Measurements from ENCODE around the gene ABCC1.

ABCC1 gene

GRCh38 chr16:16048904-16049582 is 99.6 kb downstream of the ABCC1 start:
- H3K9me3 ChIP-seq (ENCODE audit: control insufficient read depth, insufficient read depth, low read depth, low read length), result no peaks in the 10 kb centered on the region
- peaks cover 18 to 83% of the 10 kb centered on the region in 2 experiments; a peak in 2 of 3 replicates for H3K36me3 ChIP-seq (ENCODE audit: control insufficient read depth in 2 of 2, insufficient read depth in 1 of 2, low read length in 2 of 2)
- TF ChIP-seq ZNF19 (tag by site-specific recombination; IDR thresholded peaks at IDR 0.05; ENCODE audit: low read depth) (no peak), ZNF157 (tag by site-specific recombination; IDR thresholded peaks at IDR 0.05) (no peak), ZNF169 (tag by site-specific recombination; IDR thresholded peaks at IDR 0.05) (no peak), ZNF670 (tag by site-specific recombination; IDR thresholded peaks at IDR 0.05; ENCODE audit: low read depth) (no peak)
- no peaks in the 10 kb centered on the region for H3K4me1 ChIP-seq (ENCODE audit: control insufficient read depth, insufficient read depth, low read length)
- ChIA-PET POLR2A (no interaction called here), CTCF (no interaction called here)
- H3K4me3 ChIP-seq (ENCODE audit: low read depth, low read length), result no peak overlapping the region
- H3K27ac ChIP-seq (ENCODE audit: extremely low read depth, low read depth, low read length), result no peak overlapping the region

- ChIA-PET CTCF (interaction anchor here (0.6 to 0.7 kb wide), 2 partner anchors 44 to 217 kb away, joined by 3 read pairs; no protein-coding TSS in a partner anchor), POLR2A (no interaction called here)
- H3K36me3 ChIP-seq (ENCODE audit: control insufficient read depth in 2 of 2, insufficient read depth in 1 of 2, low read length in 2 of 2), result peaks cover 18 to 81% of the 10 kb centered on the region in 2 experiments; a peak in 2 of 3 replicates
- H3K27ac ChIP-seq (ENCODE audit: extremely low read depth, low read depth, low read length), result no peak overlapping the region
- TF ChIP-seq ZNF449 (tag by site-specific recombination; IDR thresholded peaks at IDR 0.05) (no peak), ZNF623 (tag by site-specific recombination; IDR thresholded peaks at IDR 0.05) (no peak), ZNF558 (tag by site-specific recombination; IDR thresholded peaks at IDR 0.05) (no peak)
- H3K9me3 ChIP-seq (ENCODE audit: control insufficient read depth, insufficient read depth, low read depth, low read length), result no peaks in the 10 kb centered on the region
- H3K4me1 ChIP-seq (ENCODE audit: control insufficient read depth, insufficient read depth, low read length), result no peaks in the 10 kb centered on the region
- H3K4me3 ChIP-seq (ENCODE audit: low read depth, low read length), result no peak overlapping the region
These were observed 100.7 kb downstream of the ABCC1 start for GRCh38 chr16:16050106-16050505.

GRCh38 chr16:16051132-16051531 is 101.7 kb downstream of the ABCC1 start:
- Histone ChIP-seq H3K36me3 (ENCODE audit: control insufficient read depth in 2 of 2, insufficient read depth in 1 of 2, low read length in 2 of 2) (peaks cover 18 to 74% of the 10 kb centered on the region in 2 experiments; a peak in 2 of 3 replicates), H3K27ac (ENCODE audit: extremely low read depth, low read depth, low read length) (no peak overlapping the region), H3K9me3 (ENCODE audit: control insufficient read depth, insufficient read depth, low read depth, low read length) (no peaks in the 10 kb centered on the region), H3K4me3 (ENCODE audit: low read depth, low read length) (no peak overlapping the region), H3K4me1 (ENCODE audit: control insufficient read depth, insufficient read depth, low read length) (no peaks in the 10 kb centered on the region)
- ChIA-PET POLR2A (no interaction called here), CTCF (interaction anchor here (0.7 to 1.1 kb wide), 2 partner anchors 19 to 176 kb away, joined by 3 read pairs; no protein-coding TSS in a partner anchor)
- TF ChIP-seq ZNF121 (tag by site-specific recombination; IDR thresholded peaks at IDR 0.05) (peak; percentile 60), ZNF341 (tag by site-specific recombination; IDR thresholded peaks at IDR 0.05; ENCODE audit: low read depth) (no peak)

- Histone ChIP-seq H3K27ac (ENCODE audit: extremely low read depth, low read depth, low read length) (no peak overlapping the region), H3K36me3 (ENCODE audit: control insufficient read depth in 2 of 2, insufficient read depth in 1 of 2, low read length in 2 of 2) (peaks cover 18 to 68% of the 10 kb centered on the region in 2 experiments; a peak in 2 of 3 replicates), H3K4me1 (ENCODE audit: control insufficient read depth, insufficient read depth, low read length) (no peaks in the 10 kb centered on the region), H3K4me3 (ENCODE audit: low read depth, low read length) (no peak overlapping the region), H3K9me3 (ENCODE audit: control insufficient read depth, insufficient read depth, low read depth, low read length) (no peaks in the 10 kb centered on the region)
- ChIA-PET POLR2A (no interaction called here), CTCF (interaction anchor here (0.6 to 1.1 kb wide), 2 partner anchors 9 to 178 kb away, joined by 3 read pairs; no protein-coding TSS in a partner anchor)
- TF ChIP-seq ZNF600 (tag by site-specific recombination; IDR thresholded peaks at IDR 0.05) (no peak), ZNF112 (tag by site-specific recombination; IDR thresholded peaks at IDR 0.05) (no peak), ZNF239 (tag by site-specific recombination; IDR thresholded peaks at IDR 0.05) (no peak), ZNF473 (tag by site-specific recombination; IDR thresholded peaks at IDR 0.05) (no peak), ZNF221 (tag by site-specific recombination; IDR thresholded peaks at IDR 0.05; ENCODE audit: borderline replicate concordance) (no peak)
These were observed 103.5 kb downstream of the ABCC1 start for GRCh38 chr16:16052916-16053315.
